Activated naive CD8-positive, alpha-beta T cell treated with anti-CD3 and anti-CD28 coated beads, Interleukin-2, amount 50 U/mL, for 16 hours (primary cell): Measurements from ENCODE around the gene PCBP1.
"Not testable (repeated sequence)": the region's sequence is repeated elsewhere in the genome, so short reads cannot be mapped to it uniquely, and the experiment has no call there.

ENCODE experiments used
- DNase-seq: peaks from one replicate; pipeline ENCODE4 v3.0.0-alpha.2; 2020; ENCODE audit warnings: low read depth, low spot score

PCBP1 gene

GRCh38 chr2:70095720-70096670 lies 8.7 kb downstream of the PCBP1 start:
- no peak for DNase-seq

DNA sequence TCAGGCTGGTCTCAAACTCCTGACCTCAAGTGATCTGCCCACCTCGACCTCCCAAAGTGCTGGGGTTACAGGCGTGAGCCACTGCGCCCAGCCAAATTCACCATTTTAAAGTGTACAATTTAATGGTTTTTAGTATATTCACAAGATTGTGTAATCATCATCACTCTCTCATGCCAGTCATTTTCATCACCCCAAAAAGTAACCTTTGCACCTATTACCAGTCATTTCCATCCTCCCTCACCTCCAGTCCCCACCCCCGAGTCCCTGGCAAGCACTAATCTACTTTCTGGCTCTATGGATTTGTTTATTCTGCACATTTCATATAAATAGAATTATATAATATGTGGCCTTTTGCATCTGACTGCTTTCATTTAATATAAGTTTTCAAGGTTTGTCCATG lies 10.8 kb downstream of the PCBP1 start:
- no peak for DNase-seq

- no peak for DNase-seq
Observed at GRCh38 chr2:70099270-70099669, 12.0 kb downstream of the PCBP1 start.

DNA sequence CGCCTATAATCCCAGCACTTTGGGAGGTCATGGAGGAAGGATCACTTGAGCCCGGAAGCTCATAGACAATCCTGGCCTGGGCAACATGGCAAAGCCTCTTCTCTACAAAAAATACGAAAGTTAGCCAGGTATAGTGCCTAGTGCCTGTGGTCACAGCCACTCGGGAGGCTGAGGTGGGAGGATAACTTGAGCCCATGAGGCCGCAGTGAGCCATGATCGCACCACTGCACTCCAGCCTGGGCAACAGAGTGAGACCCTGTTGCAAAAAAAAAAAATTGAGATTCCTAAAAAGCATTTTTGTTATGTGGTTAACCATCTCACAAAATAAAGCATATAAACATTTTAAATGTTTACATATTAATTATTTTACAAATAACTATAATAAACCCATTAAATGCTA lies 13.9 kb downstream of the PCBP1 start:
- DNase-seq = no peak

- DNase-seq = not testable (repeated sequence)
Observed at GRCh38 chr2:70101686-70102085, 14.4 kb downstream of the PCBP1 start.

DNA sequence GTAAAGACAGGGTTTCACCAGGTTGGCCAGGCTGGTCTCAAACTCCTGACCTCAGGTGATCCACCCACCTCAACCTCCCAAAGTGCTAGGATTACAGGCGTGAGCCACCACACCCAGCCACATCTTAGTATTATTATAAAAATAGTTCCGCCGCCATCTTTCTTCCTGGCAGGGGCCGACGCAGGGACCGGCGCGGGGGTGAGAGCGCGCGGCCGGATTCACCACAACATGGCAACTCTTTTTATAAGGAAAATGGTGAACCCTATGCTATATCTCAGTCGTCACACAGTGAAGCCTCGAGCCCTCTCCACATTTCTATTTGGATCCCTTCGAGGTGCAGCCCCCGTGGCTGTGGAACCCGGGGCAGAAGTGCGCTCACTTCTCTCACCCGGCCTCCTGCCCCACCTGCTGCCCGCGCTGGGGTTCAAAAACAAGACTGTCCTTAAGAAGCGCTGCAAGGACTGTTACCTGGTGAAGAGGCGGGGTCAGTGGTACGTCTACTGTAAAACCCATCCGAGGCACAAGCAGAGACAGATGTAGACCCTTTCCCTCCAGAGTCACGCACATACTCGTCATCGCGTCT lies 15.1 kb downstream of the PCBP1 start:
- not testable (repeated sequence) for DNase-seq

GRCh38 chr2:70103531-70104061 lies 16.3 kb downstream of the PCBP1 start:
- no peak for DNase-seq

- no peak for DNase-seq
Observed at GRCh38 chr2:70104231-70105111, 17.2 kb downstream of the PCBP1 start.

- not testable (repeated sequence) for DNase-seq
Observed at GRCh38 chr2:70106138-70106537, 18.9 kb downstream of the PCBP1 start.

DNA sequence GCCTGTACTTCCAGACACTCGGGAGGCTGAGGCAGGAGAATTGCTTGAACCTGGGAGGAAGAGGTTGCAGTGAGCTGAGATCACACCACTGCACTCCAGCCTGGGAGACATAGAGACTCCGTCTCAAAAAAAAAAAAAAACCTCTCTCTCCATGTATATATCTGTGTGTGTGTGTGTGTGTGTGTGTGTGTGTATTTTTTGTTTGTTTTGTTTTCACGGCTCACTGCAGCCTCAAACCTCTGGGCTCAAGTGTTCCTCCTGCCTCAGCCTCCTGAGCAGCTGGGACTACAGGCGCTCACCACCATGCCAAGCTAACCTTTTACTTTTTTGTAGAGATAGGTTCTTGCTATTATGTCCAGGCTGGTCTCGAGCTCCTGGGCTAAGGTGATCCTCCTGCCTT lies 23.1 kb downstream of the PCBP1 start:
- DNase-seq = not testable (repeated sequence)

DNA sequence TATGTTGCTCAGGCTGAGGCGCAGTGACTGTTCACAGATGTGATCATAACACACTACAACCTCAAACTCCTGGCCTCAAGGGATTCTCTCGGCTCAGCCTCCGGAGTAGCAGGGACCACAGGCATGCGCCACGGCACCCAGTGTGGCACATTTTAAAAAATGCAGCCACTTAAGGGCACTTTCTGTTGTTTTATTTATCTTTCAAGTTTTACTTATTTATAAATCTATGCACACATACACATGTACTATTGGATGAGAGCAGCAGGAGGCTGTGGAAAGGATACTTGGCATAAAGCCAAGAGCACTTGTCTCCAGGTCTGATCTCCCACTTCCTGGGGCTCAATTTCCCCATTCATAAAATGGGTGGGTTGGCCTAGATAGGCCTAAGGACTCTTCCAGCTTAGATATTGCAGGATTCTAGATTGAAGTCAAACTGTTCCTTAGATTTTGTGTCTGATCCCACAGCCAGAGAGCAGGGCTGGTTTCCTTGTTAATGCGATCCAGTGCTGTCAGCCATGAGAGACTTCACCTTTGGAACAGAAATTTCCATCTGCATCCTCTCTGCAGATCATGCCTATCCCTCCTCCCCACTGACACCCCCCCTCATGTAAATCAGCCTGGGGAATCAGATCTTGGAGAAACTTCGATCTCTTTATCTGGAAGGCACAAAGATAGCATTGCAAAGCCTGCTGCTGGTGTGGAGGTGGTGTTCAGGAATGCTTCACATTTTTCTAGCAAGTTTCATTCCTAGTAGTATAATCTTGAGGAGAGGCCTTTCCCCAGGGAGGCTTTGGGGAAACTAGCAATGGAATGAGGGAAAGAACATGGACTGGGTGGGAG lies 24.7 kb downstream of the PCBP1 start:
- no peak for DNase-seq

DNA sequence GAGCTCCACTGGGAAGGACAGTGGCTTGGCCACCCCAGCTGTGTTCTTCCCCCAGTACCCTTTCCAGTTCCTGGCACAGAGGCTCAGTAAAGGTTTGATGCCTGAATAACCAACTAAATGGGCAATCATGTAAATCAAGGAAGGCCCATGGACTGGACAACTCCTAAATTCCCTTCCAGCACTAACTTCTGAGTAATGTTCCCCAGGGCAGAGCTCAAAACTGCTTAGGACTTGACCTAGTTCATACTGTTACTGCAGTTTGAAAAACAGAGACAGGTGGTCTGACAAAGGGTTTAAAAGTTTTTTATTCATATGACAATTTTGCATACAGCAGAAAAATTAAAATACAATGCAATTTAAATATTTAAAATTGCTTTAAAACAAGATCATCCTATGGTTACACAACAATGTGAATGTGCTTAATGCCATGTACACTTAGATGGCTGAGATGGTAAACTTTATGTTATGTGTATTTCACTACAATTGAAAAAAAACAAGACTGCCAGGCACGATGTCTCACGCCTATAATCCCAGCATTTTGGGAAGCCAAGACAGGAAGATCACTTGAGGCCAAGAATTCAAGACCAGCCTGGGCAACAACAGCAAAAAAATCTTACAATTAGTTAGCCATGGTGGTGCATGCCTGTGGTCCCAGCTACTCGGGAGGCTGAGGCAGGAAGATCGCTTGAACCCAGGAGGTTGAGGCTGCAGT lies 26.2 kb downstream of the PCBP1 start:
- DNase-seq = no peak

GRCh38 chr2:70115646-70116442 lies 28.6 kb downstream of the PCBP1 start:
- DNase-seq = no peak

DNA sequence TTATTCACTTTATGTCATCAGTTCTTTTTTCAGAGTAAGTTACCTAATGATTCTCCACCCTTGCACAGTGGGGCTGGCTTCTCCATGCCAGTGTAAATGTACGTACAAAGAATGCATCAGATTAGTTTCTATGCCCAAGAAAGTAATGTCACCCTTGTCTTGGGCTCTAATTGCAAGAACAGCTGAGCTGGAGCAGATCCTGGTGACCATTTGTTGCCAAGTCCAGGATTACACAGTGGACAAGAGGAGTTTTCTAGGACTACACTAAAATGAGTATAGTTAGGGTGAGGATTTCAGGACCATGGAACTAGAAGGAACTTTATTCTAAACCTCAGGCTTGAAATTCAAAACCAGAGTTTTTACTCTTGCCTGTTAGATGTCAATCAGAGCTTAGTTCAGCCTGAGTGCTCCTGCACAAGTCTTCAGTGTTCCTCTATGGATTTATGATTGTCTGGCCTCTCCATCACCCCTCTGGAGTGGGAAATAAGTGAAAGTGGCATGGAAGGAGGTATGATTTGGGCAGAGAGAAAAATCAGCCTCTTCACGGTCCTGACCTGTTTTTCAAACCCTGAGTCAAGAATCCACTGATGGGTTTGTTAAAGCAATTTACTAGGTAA lies 29.8 kb downstream of the PCBP1 start:
- DNase-seq = no peak

- DNase-seq = no peak
Observed at GRCh38 chr2:70118798-70119454, 31.6 kb downstream of the PCBP1 start.

GRCh38 chr2:70121627-70122372 lies 34.5 kb downstream of the PCBP1 start:
- no peak for DNase-seq

DNA sequence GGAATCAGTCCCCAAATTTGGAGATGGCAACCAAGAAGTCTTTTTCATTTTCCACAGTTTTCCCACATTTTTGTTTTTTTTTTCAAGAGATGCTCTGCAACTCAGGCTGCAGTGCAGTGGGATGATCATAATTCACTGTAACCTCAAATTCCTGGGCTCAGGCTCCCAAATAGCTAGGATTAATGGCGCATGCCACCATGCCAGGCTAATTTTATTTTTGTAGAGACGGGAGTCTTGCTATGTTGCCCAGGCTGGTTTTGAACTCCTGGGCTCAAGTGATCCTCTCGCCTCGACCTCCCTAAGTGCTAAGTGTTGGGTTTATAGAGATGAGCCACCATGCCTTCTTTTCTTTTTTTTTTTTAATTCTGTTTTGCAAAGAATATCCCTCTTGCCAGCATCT lies 35.2 kb downstream of the PCBP1 start:
- no peak for DNase-seq
